Stimulated activated CD8-positive, alpha-beta memory T cell treated with anti-CD3 and anti-CD28 coated beads, Interleukin-15, amount 100 ng/mL, for 1 hour (primary cell): ENCODE results near the gene GRM4.
A peak's percentile ranks its signal among the peaks of the same experiment; 100 is the strongest.

ENCODE experiments used
- DNase-seq: peaks from one replicate; pipeline ENCODE4 v3.0.0-alpha.2; 2020; ENCODE audit warnings: low read depth

The GRM4 gene

GRCh38 chr6:34157236-34157830 is 11.4 kb upstream of the GRM4 start:
- no peak for DNase-seq

- no peak for DNase-seq
Measured at GRCh38 chr6:34155471-34156300, 9.8 kb upstream of the GRM4 start.

- DNase-seq, result peak; percentile 37
Measured at GRCh38 chr6:34154668-34155447, 9.0 kb upstream of the GRM4 start.

- no peak for DNase-seq
Measured at GRCh38 chr6:34152806-34153520, 7.1 kb upstream of the GRM4 start.

- DNase-seq, result no peak
Measured at GRCh38 chr6:34152042-34152524, 6.2 kb upstream of the GRM4 start.

- no peak for DNase-seq
Measured at GRCh38 chr6:34151321-34152041, 5.6 kb upstream of the GRM4 start.

GRCh38 chr6:34150766-34151165 is 4.9 kb upstream of the GRM4 start:
- DNase-seq, result no peak

GRCh38 chr6:34149831-34150400 is 4.0 kb upstream of the GRM4 start:
- no peak for DNase-seq

- DNase-seq, result no peak
Measured at GRCh38 chr6:34149452-34149810, 3.5 kb upstream of the GRM4 start.

GRCh38 chr6:34148631-34149451 is 3.0 kb upstream of the GRM4 start:
- no peak for DNase-seq

- no peak for DNase-seq
Measured at GRCh38 chr6:34147906-34148630, 2.2 kb upstream of the GRM4 start.

- no peak for DNase-seq
Measured at GRCh38 chr6:34146801-34147592, 1.1 kb upstream of the GRM4 start.

- DNase-seq, result no peak
Measured at GRCh38 chr6:34145161-34146020, 496 bp downstream of the GRM4 start.

GRCh38 chr6:34144581-34145160 is 1.2 kb downstream of the GRM4 start:
- DNase-seq, result no peak

GRCh38 chr6:34143884-34144580 is 1.9 kb downstream of the GRM4 start:
- DNase-seq, result no peak

- DNase-seq, result no peak
Measured at GRCh38 chr6:34143196-34143883, 2.5 kb downstream of the GRM4 start.
